Uterus (tissue), 2 donors: Measurements from ENCODE around the gene SPON1.

Source experiments
- POLR2A ChIP-seq, 2 donors: fragments of 450-650 bp; IDR thresholded peaks; one replicate each; pipeline ENCODE4 v1.6.1; 2016; ENCODE audit warnings: antibody characterized with exemption in 2 of 2, mild to moderate bottlenecking in 1 of 2, moderate library complexity in 1 of 2
- TF ChIP-seq, protein P1 (sequence below), 4 experiments: fragments of 200-600 bp in 2 of 4; fragments of 450-650 bp in 2 of 4; sonication (generic) in 2 of 4; IDR thresholded peaks; one replicate each; pipeline ENCODE4 v1.5.1; 2016 to 2019; ENCODE audit warnings: antibody characterized with exemption in 4 of 4, mild to moderate bottlenecking in 2 of 4, moderate library complexity in 1 of 4

DNA sequence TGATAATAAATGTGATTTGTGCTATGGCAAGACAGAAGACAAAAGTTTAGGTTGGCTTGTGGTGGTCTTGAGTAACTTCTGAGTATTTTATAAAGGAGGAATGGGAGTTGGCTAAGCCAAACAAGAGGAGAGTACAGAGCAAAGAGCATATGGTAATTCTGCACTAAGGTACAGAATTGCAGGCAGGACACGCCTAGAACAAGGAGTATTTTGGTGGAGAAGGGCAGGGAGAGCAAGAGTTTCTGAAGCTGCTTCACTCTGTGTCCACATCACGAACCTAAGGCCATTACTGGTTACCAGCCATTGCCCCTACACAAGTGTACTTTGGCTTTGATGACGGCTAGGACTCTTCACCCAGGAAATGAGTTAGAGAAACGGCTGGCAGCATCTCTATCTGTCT, 170.9 kb downstream of the SPON1 start:
- no peak for TF ChIP-seq POLR2A (IDR thresholded peaks at IDR 0.05)
- TF ChIP-seq, protein P1, sequence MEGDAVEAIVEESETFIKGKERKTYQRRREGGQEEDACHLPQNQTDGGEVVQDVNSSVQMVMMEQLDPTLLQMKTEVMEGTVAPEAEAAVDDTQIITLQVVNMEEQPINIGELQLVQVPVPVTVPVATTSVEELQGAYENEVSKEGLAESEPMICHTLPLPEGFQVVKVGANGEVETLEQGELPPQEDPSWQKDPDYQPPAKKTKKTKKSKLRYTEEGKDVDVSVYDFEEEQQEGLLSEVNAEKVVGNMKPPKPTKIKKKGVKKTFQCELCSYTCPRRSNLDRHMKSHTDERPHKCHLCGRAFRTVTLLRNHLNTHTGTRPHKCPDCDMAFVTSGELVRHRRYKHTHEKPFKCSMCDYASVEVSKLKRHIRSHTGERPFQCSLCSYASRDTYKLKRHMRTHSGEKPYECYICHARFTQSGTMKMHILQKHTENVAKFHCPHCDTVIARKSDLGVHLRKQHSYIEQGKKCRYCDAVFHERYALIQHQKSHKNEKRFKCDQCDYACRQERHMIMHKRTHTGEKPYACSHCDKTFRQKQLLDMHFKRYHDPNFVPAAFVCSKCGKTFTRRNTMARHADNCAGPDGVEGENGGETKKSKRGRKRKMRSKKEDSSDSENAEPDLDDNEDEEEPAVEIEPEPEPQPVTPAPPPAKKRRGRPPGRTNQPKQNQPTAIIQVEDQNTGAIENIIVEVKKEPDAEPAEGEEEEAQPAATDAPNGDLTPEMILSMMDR (IDR thresholded peaks at IDR 0.05): no peak
